ENCODE data around the gene SH3RF3. TPM values are rescaled to one million over a fixed set of nuclear protein-coding genes. Genes with fewer than 3 reads are reported as not detected.

The SH3RF3 gene
- total RNA-seq, 1 donor from 2014 or later = 1.3 TPM

DNA sequence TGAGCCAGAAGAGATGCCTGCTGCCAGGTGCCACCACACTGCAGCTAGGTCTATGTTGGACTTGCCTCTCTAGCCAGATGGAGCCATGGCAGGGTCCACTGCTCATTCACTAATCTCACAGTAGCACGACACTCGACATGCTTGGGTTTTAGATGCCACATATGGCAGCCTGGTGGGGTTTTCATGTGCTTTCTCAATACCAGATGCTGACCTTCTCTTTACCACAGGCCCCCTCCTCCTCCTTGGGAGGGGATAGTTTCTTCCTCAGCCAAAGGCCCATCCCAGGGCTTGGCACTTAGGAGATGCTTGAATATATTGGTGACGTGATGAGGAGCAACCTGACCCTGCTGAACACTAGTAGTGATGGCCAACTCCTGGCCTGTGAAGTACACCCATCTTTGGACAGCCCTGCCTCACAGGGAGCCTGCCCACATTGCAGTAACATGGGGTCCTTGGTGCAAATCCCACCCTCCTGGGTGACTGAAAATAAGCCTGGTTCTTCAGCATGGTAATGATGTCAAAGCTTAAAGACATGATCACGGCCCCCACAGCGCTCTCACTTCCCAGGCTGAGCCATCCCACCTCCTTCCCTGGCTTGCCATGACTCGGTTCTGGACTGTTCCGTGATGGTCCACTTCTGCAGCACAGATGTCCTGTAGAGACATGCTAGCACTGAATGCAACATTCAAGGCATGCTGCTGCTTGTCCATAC lies 227.5 kb downstream of the SH3RF3 start:
- TF ChIP-seq, protein P1, sequence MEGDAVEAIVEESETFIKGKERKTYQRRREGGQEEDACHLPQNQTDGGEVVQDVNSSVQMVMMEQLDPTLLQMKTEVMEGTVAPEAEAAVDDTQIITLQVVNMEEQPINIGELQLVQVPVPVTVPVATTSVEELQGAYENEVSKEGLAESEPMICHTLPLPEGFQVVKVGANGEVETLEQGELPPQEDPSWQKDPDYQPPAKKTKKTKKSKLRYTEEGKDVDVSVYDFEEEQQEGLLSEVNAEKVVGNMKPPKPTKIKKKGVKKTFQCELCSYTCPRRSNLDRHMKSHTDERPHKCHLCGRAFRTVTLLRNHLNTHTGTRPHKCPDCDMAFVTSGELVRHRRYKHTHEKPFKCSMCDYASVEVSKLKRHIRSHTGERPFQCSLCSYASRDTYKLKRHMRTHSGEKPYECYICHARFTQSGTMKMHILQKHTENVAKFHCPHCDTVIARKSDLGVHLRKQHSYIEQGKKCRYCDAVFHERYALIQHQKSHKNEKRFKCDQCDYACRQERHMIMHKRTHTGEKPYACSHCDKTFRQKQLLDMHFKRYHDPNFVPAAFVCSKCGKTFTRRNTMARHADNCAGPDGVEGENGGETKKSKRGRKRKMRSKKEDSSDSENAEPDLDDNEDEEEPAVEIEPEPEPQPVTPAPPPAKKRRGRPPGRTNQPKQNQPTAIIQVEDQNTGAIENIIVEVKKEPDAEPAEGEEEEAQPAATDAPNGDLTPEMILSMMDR (IDR thresholded peaks at IDR 0.05; ENCODE audit: unreplicated experiment) = no peak

DNA sequence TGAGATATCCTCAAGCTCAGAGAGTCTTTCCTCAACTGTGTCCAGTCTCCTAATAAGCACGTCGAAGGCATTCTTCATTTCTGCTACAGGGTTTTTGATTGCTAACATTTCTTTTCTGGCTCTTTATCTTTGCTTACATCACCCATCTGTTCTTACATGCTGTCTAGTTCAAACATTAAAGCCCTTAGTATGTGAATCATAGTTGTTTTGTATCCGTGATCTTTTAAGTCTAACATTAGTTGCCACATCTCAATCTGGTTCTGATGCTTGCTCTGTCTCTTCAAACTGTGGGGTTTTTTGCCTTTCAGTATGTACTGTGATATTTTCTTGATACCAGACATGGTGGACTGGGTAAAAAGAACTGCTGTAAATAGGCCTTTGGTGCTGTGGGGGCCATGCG lies 235.2 kb downstream of the SH3RF3 start:
- Mint-ChIP-seq H3K36me3 (ENCODE audit: insufficient read depth) (no peaks in the 10 kb centered on the region), H3K27ac (no peak overlapping the region), H3K4me3 (ENCODE audit: low read depth) (no peak overlapping the region), H3K9me3 (ENCODE audit: low read depth) (peaks cover 5% of the 10 kb centered on the region), H3K27me3 (no peaks in the 10 kb centered on the region), H3K4me1 (ENCODE audit: low read depth) (peaks cover 1% of the 10 kb centered on the region)
- TF ChIP-seq, protein P1 (IDR thresholded peaks at IDR 0.05; ENCODE audit: unreplicated experiment) = no peak
- no peak for DNase-seq (ENCODE audit: low spot score, unreplicated experiment)

More for the DNA sequence above, 227.5 kb downstream of the SH3RF3 start:
- no peak overlapping the region for H3K4me3 Mint-ChIP-seq (ENCODE audit: low read depth)
- H3K9me3 Mint-ChIP-seq (ENCODE audit: low read depth) = peaks cover 13% of the 10 kb centered on the region
- no peaks in the 10 kb centered on the region for H3K27me3 Mint-ChIP-seq
- H3K27ac Mint-ChIP-seq = no peak overlapping the region
- H3K4me1 Mint-ChIP-seq (ENCODE audit: low read depth) = no peaks in the 10 kb centered on the region
- no peaks in the 10 kb centered on the region for H3K36me3 Mint-ChIP-seq (ENCODE audit: insufficient read depth)
- no peak for DNase-seq (ENCODE audit: low spot score, unreplicated experiment)

DNA sequence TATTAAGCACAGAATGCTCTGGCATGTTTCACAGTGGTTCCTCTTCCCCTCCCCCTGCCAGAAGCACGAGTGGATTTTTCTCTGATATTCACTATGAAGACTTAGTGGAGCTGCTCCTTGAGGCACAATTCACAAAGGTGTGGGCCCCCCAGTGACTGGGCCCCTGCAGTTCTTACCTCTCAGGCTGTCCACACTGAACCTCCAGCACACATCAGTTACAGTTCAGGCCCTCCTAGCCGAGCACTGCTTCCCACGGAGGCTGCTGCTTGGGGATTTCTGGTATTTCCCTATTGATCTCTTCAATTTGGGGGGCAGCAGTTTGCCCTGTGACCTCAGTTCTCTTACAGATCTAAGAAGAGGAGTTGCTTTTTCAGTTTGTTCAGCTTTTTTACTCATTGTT lies 236.1 kb downstream of the SH3RF3 start:
- TF ChIP-seq, protein P1 (IDR thresholded peaks at IDR 0.05; ENCODE audit: unreplicated experiment) = no peak
- Mint-ChIP-seq H3K27me3 (no peaks in the 10 kb centered on the region), H3K4me1 (ENCODE audit: low read depth) (peaks cover 1% of the 10 kb centered on the region), H3K36me3 (ENCODE audit: insufficient read depth) (no peaks in the 10 kb centered on the region), H3K27ac (no peak overlapping the region), H3K4me3 (ENCODE audit: low read depth) (no peak overlapping the region), H3K9me3 (ENCODE audit: low read depth) (peaks cover 4% of the 10 kb centered on the region)
- no peak for DNase-seq (ENCODE audit: low spot score, unreplicated experiment)

DNA sequence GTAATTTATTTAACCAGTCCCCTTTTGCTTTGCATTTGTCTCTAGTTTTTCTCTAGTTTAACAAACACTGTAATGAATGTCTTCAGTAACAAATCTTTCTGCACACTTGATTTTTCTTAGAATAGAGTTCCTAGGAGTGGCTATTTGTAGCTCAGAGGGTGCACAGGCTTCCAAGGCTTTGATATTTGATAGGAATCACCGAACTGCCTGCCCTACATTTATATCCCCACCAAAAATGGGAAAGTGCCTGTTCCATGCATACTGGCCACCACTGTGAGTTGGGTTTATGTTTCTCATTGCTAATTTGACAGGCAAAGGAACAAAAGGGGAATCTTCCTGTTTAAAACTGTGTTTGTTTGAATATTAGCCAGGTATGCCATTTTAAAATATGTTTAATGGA lies 238.7 kb downstream of the SH3RF3 start:
- no peaks in the 10 kb centered on the region for H3K36me3 Mint-ChIP-seq (ENCODE audit: insufficient read depth)
- TF ChIP-seq, protein P1 (IDR thresholded peaks at IDR 0.05; ENCODE audit: unreplicated experiment) = no peak
- no peak overlapping the region for H3K27ac Mint-ChIP-seq
- no peaks in the 10 kb centered on the region for H3K9me3 Mint-ChIP-seq (ENCODE audit: low read depth)
- H3K4me1 Mint-ChIP-seq (ENCODE audit: low read depth) = peaks cover 1% of the 10 kb centered on the region
- H3K4me3 Mint-ChIP-seq (ENCODE audit: low read depth) = no peak overlapping the region
- DNase-seq (ENCODE audit: low spot score, unreplicated experiment) = no peak
- no peaks in the 10 kb centered on the region for H3K27me3 Mint-ChIP-seq

DNA sequence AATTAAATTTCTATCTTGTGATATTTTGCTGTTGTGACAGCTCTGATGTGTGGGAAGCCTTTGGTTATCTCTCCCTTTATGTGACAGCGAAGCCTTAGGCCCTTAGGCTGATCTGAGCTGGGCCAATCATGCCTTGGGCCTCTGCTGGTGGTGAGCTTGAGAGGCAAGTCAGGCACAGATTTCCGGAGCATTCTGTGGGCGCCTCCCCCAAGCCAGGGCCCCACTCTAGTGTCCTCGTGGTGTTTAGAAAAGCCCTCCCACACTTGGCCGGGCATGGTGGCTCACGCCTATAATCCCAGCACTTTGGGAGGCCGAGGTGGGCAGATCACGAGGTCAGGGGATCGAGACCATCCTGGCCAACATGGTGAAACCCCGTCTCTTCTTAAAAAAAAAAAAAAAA lies 239.8 kb downstream of the SH3RF3 start:
- H3K4me3 Mint-ChIP-seq (ENCODE audit: low read depth) = no peak overlapping the region
- peaks cover 1% of the 10 kb centered on the region for H3K4me1 Mint-ChIP-seq (ENCODE audit: low read depth)
- DNase-seq (ENCODE audit: low spot score, unreplicated experiment) = no peak
- H3K9me3 Mint-ChIP-seq (ENCODE audit: low read depth) = no peaks in the 10 kb centered on the region
- no peak overlapping the region for H3K27ac Mint-ChIP-seq
- no peaks in the 10 kb centered on the region for H3K36me3 Mint-ChIP-seq (ENCODE audit: insufficient read depth)
- TF ChIP-seq, protein P1 (IDR thresholded peaks at IDR 0.05; ENCODE audit: unreplicated experiment) = no peak
- H3K27me3 Mint-ChIP-seq = peaks cover 3% of the 10 kb centered on the region
